ENCODE results near the gene CFDP1. TPM values are rescaled to one million over a fixed set of nuclear protein-coding genes. Genes with fewer than 3 reads are reported as not detected.
A peak's percentile ranks its signal among the peaks of the same experiment; 100 is the strongest.

CFDP1 gene
- total and polyA plus RNA-seq, 2 donors (not counting 3 experiments of a cell fraction or from before 2014, with no cell fraction given): 17.8 to 53.8 TPM

- POLR2A ChIA-PET: interaction anchor here (1.0 to 2.6 kb wide), 4 partner anchors 13 to 59 kb away, joined by 3 to 22 read pairs (median 8); no protein-coding TSS in a partner anchor
- FAIRE-seq: no peak
These were observed 128.6 kb downstream of the CFDP1 start for GRCh38 chr16:75304521-75305363.

DNA sequence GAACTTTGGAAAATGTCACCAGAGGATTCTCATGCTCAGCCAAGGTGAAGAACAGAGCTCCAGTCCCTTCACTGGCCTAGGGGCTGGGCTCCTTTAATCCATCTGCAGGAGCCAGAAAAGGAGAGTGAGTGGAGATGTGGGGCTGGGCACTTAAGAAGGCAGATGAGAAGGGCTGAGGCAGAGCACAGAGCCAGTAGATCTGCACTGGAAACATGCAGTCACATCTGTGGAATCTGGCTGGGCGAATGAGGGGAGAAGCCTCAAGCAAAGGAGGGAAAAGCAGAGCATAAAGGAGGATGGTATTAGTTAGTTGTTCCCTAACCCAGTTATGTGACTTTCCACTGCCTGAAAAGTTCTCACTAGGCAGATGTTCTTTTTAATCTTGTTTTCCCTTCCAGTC is 131.5 kb downstream of the CFDP1 start:
- H3K27ac ChIP-seq (ENCODE audit: insufficient read depth, low read depth, low read length): no peak overlapping the region
- no TSS peak for BruUV-seq (replicated peaks)
- H2AFZ ChIP-seq (ENCODE audit: low read depth, low read length): no peak overlapping the region
- TF ChIP-seq EZH2 (IDR thresholded peaks at IDR 0.05; ENCODE audit: borderline replicate concordance, low read depth, low read length, severe bottlenecking) (no peak), CTCF (IDR thresholded peaks at IDR 0.05; ENCODE audit: extremely low read depth in 1 of 2, insufficient read depth in 1 of 2, low read depth in 1 of 2, low read length in 2 of 2) (no peak), POLR2AphosphoS5 (IDR thresholded peaks at IDR 0.05; ENCODE audit: insufficient read depth, low read depth, low read length) (no peak), MYC (IDR thresholded peaks at IDR 0.05; ENCODE audit: low read depth, low read length) (no peak), GATA2 (IDR thresholded peaks at IDR 0.05; ENCODE audit: insufficient read depth, insufficient read length, low read depth, low read length) (no peak), FOS (IDR thresholded peaks at IDR 0.05; ENCODE audit: borderline replicate concordance, insufficient read depth, low read length) (no peak), JUN (IDR thresholded peaks at IDR 0.05; ENCODE audit: borderline replicate concordance, insufficient read depth, insufficient read length, low read depth) (no peak), POLR2A (IDR thresholded peaks at IDR 0.05; ENCODE audit: low read depth, low read length) (no peak)
- TF ChIP-seq, protein P1, sequence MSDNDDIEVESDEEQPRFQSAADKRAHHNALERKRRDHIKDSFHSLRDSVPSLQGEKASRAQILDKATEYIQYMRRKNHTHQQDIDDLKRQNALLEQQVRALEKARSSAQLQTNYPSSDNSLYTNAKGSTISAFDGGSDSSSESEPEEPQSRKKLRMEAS (IDR thresholded peaks at IDR 0.05; ENCODE audit: insufficient read depth, insufficient read length): no peak
- H3K4me3 ChIP-seq (replicated peaks in 1 of 3; ENCODE audit: insufficient read depth in 1 of 3, low read depth in 1 of 3, low read length in 3 of 3): no peak overlapping the region
- peaks cover 2% of the 10 kb centered on the region for H3K79me2 ChIP-seq (ENCODE audit: control insufficient read depth, insufficient read depth, low read length)
- H3K36me3 ChIP-seq (ENCODE audit: control insufficient read depth in 2 of 2, extremely low read depth in 1 of 2, insufficient read depth in 2 of 2, low read length in 2 of 2): peaks cover 2% of the 10 kb centered on the region in 2 experiments
- dilution Hi-C loops (cut with MboI; ENCODE audit: extremely low pct_ligation_motif_present, low sequenced_read_pairs) (no loop called here), intact Hi-C loops (cut with micrococcal nuclease) (no loop called here)
- no peaks in the 10 kb centered on the region for H3K27me3 ChIP-seq (ENCODE audit: control insufficient read depth in 2 of 2, insufficient read depth in 2 of 2, low read length in 2 of 2)
- ChIA-PET POLR2A (no interaction called here), CTCF (interaction anchor here (1.5 kb wide), 1 partner anchor 20 kb away, joined by 3 read pairs; no protein-coding TSS in a partner anchor)
- H3K4me2 ChIP-seq (ENCODE audit: insufficient read depth, low read length): no peak overlapping the region
- no peaks in the 10 kb centered on the region for H4K20me1 ChIP-seq (replicated peaks; ENCODE audit: control insufficient read depth, extremely low read depth, insufficient read depth, low read length)
- H3K9me1 ChIP-seq (replicated peaks; ENCODE audit: control insufficient read depth, extremely low read depth, insufficient read depth, low read length): no peaks in the 10 kb centered on the region
- H3K4me1 ChIP-seq (ENCODE audit: control insufficient read depth, extremely low read depth, insufficient read depth, low read length): peaks cover 30% of the 10 kb centered on the region
- no peak overlapping the region for H3K9ac ChIP-seq (replicated peaks; ENCODE audit: extremely low read depth, insufficient read depth, low read length)
- FAIRE-seq (no peak), DNase-seq (ENCODE audit: low read depth, low spot score) (no peak)
- H3K9me3 ChIP-seq (replicated peaks; ENCODE audit: control insufficient read depth, insufficient read depth, low read length): no peaks in the 10 kb centered on the region

More at GRCh38 chr16:75304521-75305363, 128.6 kb downstream of the CFDP1 start:
- Histone ChIP-seq H3K9me1 (replicated peaks; ENCODE audit: control insufficient read depth, extremely low read depth, insufficient read depth, low read length) (no peaks in the 10 kb centered on the region), H3K27ac (ENCODE audit: insufficient read depth, low read depth, low read length) (peak overlapping the region; percentile 91), H2AFZ (ENCODE audit: low read depth, low read length) (no peak overlapping the region), H4K20me1 (replicated peaks; ENCODE audit: control insufficient read depth, extremely low read depth, insufficient read depth, low read length) (no peaks in the 10 kb centered on the region), H3K4me3 (replicated peaks in 1 of 3; ENCODE audit: insufficient read depth in 1 of 3, low read depth in 1 of 3, low read length in 3 of 3) (no peak overlapping the region), H3K9ac (replicated peaks; ENCODE audit: extremely low read depth, insufficient read depth, low read length) (peak overlapping the region; percentile 78), H3K9me3 (replicated peaks; ENCODE audit: control insufficient read depth, insufficient read depth, low read length) (no peaks in the 10 kb centered on the region), H3K79me2 (ENCODE audit: control insufficient read depth, insufficient read depth, low read length) (peaks cover 2% of the 10 kb centered on the region), H3K4me2 (ENCODE audit: insufficient read depth, low read length) (peak overlapping the region; percentile 35), H3K4me1 (ENCODE audit: control insufficient read depth, extremely low read depth, insufficient read depth, low read length) (peaks cover 38% of the 10 kb centered on the region), H3K27me3 (ENCODE audit: control insufficient read depth in 2 of 2, insufficient read depth in 2 of 2, low read length in 2 of 2) (no peaks in the 10 kb centered on the region), H3K36me3 (ENCODE audit: control insufficient read depth in 2 of 2, extremely low read depth in 1 of 2, insufficient read depth in 2 of 2, low read length in 2 of 2) (peaks cover 1 to 2% of the 10 kb centered on the region in 2 experiments)
- CTCF ChIA-PET: interaction anchor here (0.6 to 3.8 kb wide), 21 partner anchors 8 to 106 kb away, joined by 3 to 28 read pairs (median 5); no protein-coding TSS in a partner anchor
- no peak for TF ChIP-seq GATA2 (IDR thresholded peaks at IDR 0.05; ENCODE audit: insufficient read depth, insufficient read length, low read depth, low read length)
- TF ChIP-seq POLR2A (IDR thresholded peaks at IDR 0.05; ENCODE audit: low read depth, low read length): peak; percentile 39
- intact Hi-C loops (cut with micrococcal nuclease): loop anchor here (1.0 kb wide), 8 partner anchors 15 to 81 kb away; partner anchors contain the start of gene BCAR1
- DNase-seq (ENCODE audit: low read depth, low spot score): peak; percentile 53
- dilution Hi-C loops (cut with MboI; ENCODE audit: extremely low pct_ligation_motif_present, low sequenced_read_pairs): no loop called here
- BruUV-seq (replicated peaks): no TSS peak
